ENCODE data around the gene CHEK1. TPM values are rescaled to one million over a fixed set of nuclear protein-coding genes. Genes with fewer than 3 reads are reported as not detected.
"Not testable (repeated sequence)": the region's sequence is repeated elsewhere in the genome, so short reads cannot be mapped to it uniquely, and the experiment has no call there.

The CHEK1 gene
- total RNA-seq, 1 donor from 2014 or later = 57.0 TPM

GRCh38 chr11:125690006-125690405 is 65.0 kb downstream of the CHEK1 start:
- H3K4me1 Mint-ChIP-seq (ENCODE audit: unreplicated experiment) = no peaks in the 10 kb centered on the region
- no peak overlapping the region for H3K27ac Mint-ChIP-seq (ENCODE audit: unreplicated experiment)
- peaks cover 4% of the 10 kb centered on the region for H3K9me3 Mint-ChIP-seq (ENCODE audit: unreplicated experiment)
- no peak for TF ChIP-seq CTCF (IDR thresholded peaks at IDR 0.05; ENCODE audit: unreplicated experiment)
- H3K27me3 Mint-ChIP-seq (ENCODE audit: unreplicated experiment) = peaks cover 2% of the 10 kb centered on the region
- DNase-seq (ENCODE audit: low spot score) = no peak
- peaks cover 8% of the 10 kb centered on the region for H3K36me3 Mint-ChIP-seq (ENCODE audit: low read depth, unreplicated experiment)
- no peak overlapping the region for H3K4me3 Mint-ChIP-seq (ENCODE audit: unreplicated experiment)

GRCh38 chr11:125692887-125693286 is 67.9 kb downstream of the CHEK1 start:
- Mint-ChIP-seq H3K9me3 (ENCODE audit: unreplicated experiment) (no peaks in the 10 kb centered on the region), H3K27me3 (ENCODE audit: unreplicated experiment) (peaks cover 2% of the 10 kb centered on the region), H3K27ac (ENCODE audit: unreplicated experiment) (no peak overlapping the region), H3K36me3 (ENCODE audit: low read depth, unreplicated experiment) (no peaks in the 10 kb centered on the region), H3K4me1 (ENCODE audit: unreplicated experiment) (no peaks in the 10 kb centered on the region), H3K4me3 (ENCODE audit: unreplicated experiment) (no peak overlapping the region)
- DNase-seq (ENCODE audit: low spot score) = no peak
- TF ChIP-seq CTCF (IDR thresholded peaks at IDR 0.05; ENCODE audit: unreplicated experiment) = no peak

GRCh38 chr11:125694951-125695350 is 70.0 kb downstream of the CHEK1 start:
- Mint-ChIP-seq H3K27ac (ENCODE audit: unreplicated experiment) (no peak overlapping the region), H3K4me1 (ENCODE audit: unreplicated experiment) (no peaks in the 10 kb centered on the region), H3K36me3 (ENCODE audit: low read depth, unreplicated experiment) (no peaks in the 10 kb centered on the region), H3K9me3 (ENCODE audit: unreplicated experiment) (no peaks in the 10 kb centered on the region), H3K4me3 (ENCODE audit: unreplicated experiment) (no peak overlapping the region), H3K27me3 (ENCODE audit: unreplicated experiment) (peaks cover 2% of the 10 kb centered on the region)
- no peak for DNase-seq (ENCODE audit: low spot score)
- TF ChIP-seq CTCF (IDR thresholded peaks at IDR 0.05; ENCODE audit: unreplicated experiment) = no peak

- Mint-ChIP-seq H3K4me3 (ENCODE audit: unreplicated experiment) (no peak overlapping the region), H3K4me1 (ENCODE audit: unreplicated experiment) (no peaks in the 10 kb centered on the region), H3K27me3 (ENCODE audit: unreplicated experiment) (no peaks in the 10 kb centered on the region), H3K36me3 (ENCODE audit: low read depth, unreplicated experiment) (peaks cover 4% of the 10 kb centered on the region), H3K9me3 (ENCODE audit: unreplicated experiment) (no peaks in the 10 kb centered on the region), H3K27ac (ENCODE audit: unreplicated experiment) (no peak overlapping the region)
- TF ChIP-seq CTCF (IDR thresholded peaks at IDR 0.05; ENCODE audit: unreplicated experiment) = no peak
- DNase-seq (ENCODE audit: low spot score) = no peak
Measured at GRCh38 chr11:125701018-125701610, 76.2 kb downstream of the CHEK1 start.

GRCh38 chr11:125701858-125702621 is 77.1 kb downstream of the CHEK1 start:
- no peaks in the 10 kb centered on the region for H3K4me1 Mint-ChIP-seq (ENCODE audit: unreplicated experiment)
- peaks cover 4% of the 10 kb centered on the region for H3K36me3 Mint-ChIP-seq (ENCODE audit: low read depth, unreplicated experiment)
- no peaks in the 10 kb centered on the region for H3K9me3 Mint-ChIP-seq (ENCODE audit: unreplicated experiment)
- no peak for DNase-seq (ENCODE audit: low spot score)
- no peaks in the 10 kb centered on the region for H3K27me3 Mint-ChIP-seq (ENCODE audit: unreplicated experiment)
- no peak overlapping the region for H3K4me3 Mint-ChIP-seq (ENCODE audit: unreplicated experiment)
- no peak overlapping the region for H3K27ac Mint-ChIP-seq (ENCODE audit: unreplicated experiment)
- no peak for TF ChIP-seq CTCF (IDR thresholded peaks at IDR 0.05; ENCODE audit: unreplicated experiment)

GRCh38 chr11:125704686-125705085 is 79.7 kb downstream of the CHEK1 start:
- not testable (repeated sequence) for H3K27ac Mint-ChIP-seq (ENCODE audit: unreplicated experiment); DNase-seq (ENCODE audit: low spot score); H3K4me3 Mint-ChIP-seq (ENCODE audit: unreplicated experiment); H3K4me1 Mint-ChIP-seq (ENCODE audit: unreplicated experiment); H3K9me3 Mint-ChIP-seq (ENCODE audit: unreplicated experiment); H3K27me3 Mint-ChIP-seq (ENCODE audit: unreplicated experiment); H3K36me3 Mint-ChIP-seq (ENCODE audit: low read depth, unreplicated experiment)
